ENCODE measurements around the gene ADARB2.

- no peak for TF ChIP-seq EZH2 (IDR thresholded peaks at IDR 0.05; ENCODE audit: borderline replicate concordance)
- no peak for TF ChIP-seq CTCF (IDR thresholded peaks at IDR 0.05; ENCODE audit: poor library complexity)
Observed at GRCh38 chr10:1595726-1596125, 141.6 kb downstream of the ADARB2 start.

Measured in hepatocyte (in vitro differentiated cells).